Upper lobe of left lung (tissue), 6 donors: Measurements from ENCODE around the gene ULK4. TPM values are rescaled to one million over a fixed set of nuclear protein-coding genes. Genes with fewer than 3 reads are reported as not detected.

Source experiments
- ATAC-seq, 2 donors: fragments of 200-7000 bp; cut with Tn5 transposase; one replicate each; pipeline ENCODE4 v1.9.1; 2022; ENCODE audit warnings: mild to moderate bottlenecking in 2 of 2, moderate library complexity in 2 of 2; ENCODE audit not compliant: low FRiP score in 2 of 2
- DNase-seq, 2 donors: peaks; one replicate each; pipeline ENCODE4 v3.0.0-alpha.2; 2019 to 2020
- H3K27ac ChIP-seq, 4 donors: fragments of 200-600 bp; sonication (generic); one replicate each; pipeline ENCODE4 v1.5.1; 2016 to 2019
- H3K27me3 ChIP-seq, 4 donors: fragments of 200-600 bp; sonication (generic); one replicate each; pipeline ENCODE4 v1.5.1; 2017 to 2019
- H3K36me3 ChIP-seq, 4 donors: fragments of 200-600 bp; sonication (generic); one replicate each; pipeline ENCODE4 v1.5.1; 2016 to 2019
- H3K4me1 ChIP-seq, 4 donors: fragments of 200-600 bp; sonication (generic); one replicate each; pipeline ENCODE4 v1.5.1; 2018 to 2019
- H3K4me3 ChIP-seq, 4 donors: fragments of 200-600 bp; sonication (generic); one replicate each; pipeline ENCODE4 v1.5.1; 2017 to 2019; ENCODE audit warnings: mild to moderate bottlenecking in 2 of 4, moderate library complexity in 1 of 4
- H3K9me3 ChIP-seq, 4 donors: fragments of 200-600 bp; sonication (generic); one replicate each; pipeline ENCODE4 v1.5.1; 2018 to 2019
- CTCF ChIP-seq, 6 experiments: fragments of 450-650 bp in 4 of 6; fragments of 200-600 bp in 2 of 6; sonication (generic) in 2 of 6; IDR thresholded peaks; one replicate each; pipeline ENCODE4 v1.5.1; 2016 to 2019; ENCODE audit warnings: antibody characterized with exemption in 6 of 6
- EP300 ChIP-seq, 4 donors: sonication (generic); formaldehyde crosslinking; IDR thresholded peaks; one replicate each; pipeline ENCODE4 v1.5.1; 2017; ENCODE audit warnings: antibody characterized with exemption in 4 of 4, control low read depth in 2 of 4
- POLR2A ChIP-seq, 4 donors: fragments of 450-650 bp; IDR thresholded peaks; one replicate each; pipeline ENCODE4 v1.5.1; 2016 to 2017; ENCODE audit warnings: antibody characterized with exemption in 4 of 4, mild to moderate bottlenecking in 2 of 4
- POLR2AphosphoS5 ChIP-seq, 2 donors: sonication (generic); formaldehyde crosslinking; IDR thresholded peaks; one replicate each; pipeline ENCODE4 v1.5.1; 2017; ENCODE audit warnings: antibody characterized with exemption in 2 of 2
- WGBS, 2 donors: methylation state at CpG; one replicate each; pipeline ENCODE4 v1.1.5; 2017 to 2018; 5-methylcytosine and 5-hydroxymethylcytosine counted together
- total RNA-seq, 6 donors: library from RNA; depleted of rRNA in 4 of 6; stranded (reverse); fragments of >200 nt in 4 of 6; gene quantifications; one replicate each; pipeline versions ENCODE4 v1.1.0 to v1.2.1, GENCODE V29; 2016 to 2021
- donor health status: DM: no; HTN: no; CAD: no; lungs with moderate emphysema.
- donor health status: DM: no; HTN: yes; CAD: no; lungs with severe emphysema.

Gene ULK4
- total RNA-seq, 6 donors from 2014 or later: 9.4 to 76.5 (median 28.1) TPM

- H3K36me3 ChIP-seq: no peaks in the 10 kb centered on the region
- TF ChIP-seq POLR2A (IDR thresholded peaks at IDR 0.05) (no peak), EP300 (IDR thresholded peaks at IDR 0.05) (no peak), POLR2AphosphoS5 (IDR thresholded peaks at IDR 0.05) (no peak), CTCF (IDR thresholded peaks at IDR 0.05) (no peak)
- H3K27ac ChIP-seq: no peak overlapping the region
- peaks cover 0 to 4% (median 0%) of the 10 kb centered on the region in 4 donors for H3K4me1 ChIP-seq
- 60 to 62% methylated on average over 6 of the region's 6 CpGs for WGBS, 2 donors
- no peaks in the 10 kb centered on the region for H3K9me3 ChIP-seq
- no peak for DNase-seq
- H3K27me3 ChIP-seq: no peaks in the 10 kb centered on the region
- H3K4me3 ChIP-seq: no peak overlapping the region
- ATAC-seq: no peak
These were observed 13.7 kb upstream of the ULK4 start for GRCh38 chr3:41975416-41976103.

DNA sequence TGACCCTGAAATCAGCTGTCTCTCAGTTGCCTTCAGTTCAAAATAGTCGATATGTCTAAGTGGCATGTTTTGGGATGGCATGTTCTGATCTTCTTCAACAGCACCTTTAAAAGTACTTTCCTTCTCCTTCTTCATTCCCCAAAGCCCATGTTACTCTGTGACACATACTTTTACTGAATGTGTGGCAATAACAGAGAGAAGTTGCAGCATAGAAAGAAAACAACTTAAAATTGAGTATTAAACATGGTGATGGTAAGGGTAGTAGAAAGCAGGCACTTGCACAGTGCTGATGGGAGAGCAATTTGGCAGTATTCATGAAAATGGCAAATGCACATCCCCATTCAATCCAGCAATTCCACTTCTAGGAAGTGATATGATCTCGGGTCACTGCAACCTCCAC is 12.3 kb upstream of the ULK4 start:
- no peak for TF ChIP-seq POLR2A (IDR thresholded peaks at IDR 0.05)
- no peak for TF ChIP-seq POLR2AphosphoS5 (IDR thresholded peaks at IDR 0.05)
- no peak for TF ChIP-seq EP300 (IDR thresholded peaks at IDR 0.05)
- no peak for TF ChIP-seq CTCF (IDR thresholded peaks at IDR 0.05)
- Histone ChIP-seq H3K4me1 (peaks cover 0 to 4% (median 0%) of the 10 kb centered on the region in 4 donors), H3K36me3 (no peaks in the 10 kb centered on the region), H3K27me3 (no peaks in the 10 kb centered on the region), H3K4me3 (no peak overlapping the region), H3K27ac (no peak overlapping the region), H3K9me3 (no peaks in the 10 kb centered on the region)
- ATAC-seq (no peak), DNase-seq (no peak)
- WGBS, 2 donors: 92 to 93% methylated on average over 2 of the region's 2 CpGs

- DNase-seq (no peak), ATAC-seq (no peak)
- no peak overlapping the region for H3K4me3 ChIP-seq
- H3K27me3 ChIP-seq: no peaks in the 10 kb centered on the region
- no peaks in the 10 kb centered on the region for H3K36me3 ChIP-seq
- H3K4me1 ChIP-seq: peaks cover 0 to 4% (median 0%) of the 10 kb centered on the region in 4 donors
- H3K9me3 ChIP-seq: no peaks in the 10 kb centered on the region
- H3K27ac ChIP-seq: no peak overlapping the region
- 90 to 95% methylated on average over 5 of the region's 5 CpGs for WGBS, 2 donors
- TF ChIP-seq POLR2A (IDR thresholded peaks at IDR 0.05) (no peak), CTCF (IDR thresholded peaks at IDR 0.05) (no peak), POLR2AphosphoS5 (IDR thresholded peaks at IDR 0.05) (no peak), EP300 (IDR thresholded peaks at IDR 0.05) (no peak)
These were observed 10.9 kb upstream of the ULK4 start for GRCh38 chr3:41972802-41973201.

DNA sequence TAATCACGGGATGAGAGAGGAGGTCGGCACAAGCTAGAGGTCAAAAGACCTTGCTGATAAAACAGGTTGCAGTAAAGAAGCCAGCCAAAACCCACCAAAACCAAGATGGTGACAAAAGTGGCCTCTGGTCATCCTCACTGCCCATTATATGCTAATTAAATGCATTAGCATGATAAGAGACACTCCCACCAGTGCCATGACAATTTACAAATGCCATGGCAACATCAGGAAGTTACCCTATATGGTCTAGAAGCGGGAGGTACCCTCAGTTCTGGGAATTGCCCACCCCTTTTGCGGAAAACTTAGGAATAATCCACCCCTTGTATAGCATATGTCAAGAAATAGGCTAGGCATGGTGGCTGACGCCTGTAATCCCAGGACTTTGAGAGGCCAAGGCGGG is 4.3 kb upstream of the ULK4 start:
- no peak overlapping the region for H3K27ac ChIP-seq
- no peak for TF ChIP-seq POLR2AphosphoS5 (IDR thresholded peaks at IDR 0.05)
- H3K9me3 ChIP-seq: no peaks in the 10 kb centered on the region
- H3K4me1 ChIP-seq: peaks cover 4 to 6% (median 5%) of the 10 kb centered on the region in 4 donors
- no peak overlapping the region for H3K4me3 ChIP-seq
- no peak for DNase-seq
- H3K36me3 ChIP-seq: no peaks in the 10 kb centered on the region
- H3K27me3 ChIP-seq: no peaks in the 10 kb centered on the region
- WGBS, 2 donors: 86 to 96% methylated on average over 6 of the region's 6 CpGs
- ATAC-seq: no peak

DNA sequence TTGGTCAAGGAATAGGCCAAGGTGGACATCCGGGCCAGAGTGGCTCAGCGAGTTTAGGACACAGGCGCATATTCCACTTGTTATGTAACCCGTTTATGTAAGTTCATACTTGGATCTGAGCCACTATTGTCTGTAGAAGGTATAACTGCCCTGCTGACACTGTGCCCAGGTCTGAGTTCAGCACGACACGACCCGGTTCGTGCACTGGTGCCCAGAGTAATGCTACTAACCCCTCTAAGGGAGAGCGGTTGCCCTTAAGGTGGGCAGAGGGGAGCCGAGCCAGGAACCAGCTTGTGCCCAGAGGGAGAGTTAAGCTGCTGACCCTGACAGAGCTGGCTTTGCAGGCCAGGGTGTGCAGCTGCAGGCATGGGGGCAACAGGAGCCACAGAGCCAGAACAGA is 1.9 kb upstream of the ULK4 start:
- H3K4me3 ChIP-seq: no peak overlapping the region
- DNase-seq (no peak), ATAC-seq (no peak)
- peaks cover 10 to 18% (median 12%) of the 10 kb centered on the region in 4 donors for H3K4me1 ChIP-seq
- 83% methylated on average over 9 to 10 of the region's 10 CpGs for WGBS, 2 donors
- no peaks in the 10 kb centered on the region for H3K36me3 ChIP-seq
- no peak overlapping the region for H3K27ac ChIP-seq
- H3K9me3 ChIP-seq: no peaks in the 10 kb centered on the region
- no peaks in the 10 kb centered on the region for H3K27me3 ChIP-seq
- TF ChIP-seq CTCF (IDR thresholded peaks at IDR 0.05) (no peak), EP300 (IDR thresholded peaks at IDR 0.05) (no peak), POLR2AphosphoS5 (IDR thresholded peaks at IDR 0.05) (no peak), POLR2A (IDR thresholded peaks at IDR 0.05) (no peak)
